Liver (tissue), 9 donors: Measurements from ENCODE around the gene RAB43. TPM values are rescaled to one million over a fixed set of nuclear protein-coding genes. Genes with fewer than 3 reads are reported as not detected.
"Not testable (repeated sequence)": the region's sequence is repeated elsewhere in the genome, so short reads cannot be mapped to it uniquely, and the experiment has no call there.

ENCODE experiments used
- DNase-seq: peaks from one replicate; pipeline ENCODE4 v3.0.0-alpha.2; 2017; ENCODE audit warnings: low spot score
- H3K27ac ChIP-seq, 2 donors: one replicate each; pipeline ENCODE4 v1.7.0; 2013; ENCODE audit warnings: inconsistent platforms in 2 of 2, low read length in 2 of 2, control low read depth in 1 of 2, low read depth in 1 of 2, mild to moderate bottlenecking in 1 of 2
- H3K27me3 ChIP-seq, 4 donors: one replicate each; pipeline versions ENCODE4 v1.6.1 to v1.7.0; 2013; ENCODE audit warnings: low read length in 3 of 4, inconsistent platforms in 1 of 4, mild to moderate bottlenecking in 1 of 4, moderate library complexity in 1 of 4; ENCODE audit not compliant: control insufficient read depth in 4 of 4, insufficient read depth in 4 of 4
- H3K36me3 ChIP-seq, 4 donors: one replicate each; pipeline versions ENCODE4 v1.6.1 to v1.7.0; 2013; ENCODE audit warnings: low read length in 3 of 4, mild to moderate bottlenecking in 3 of 4, low read depth in 1 of 4, moderate library complexity in 1 of 4; ENCODE audit not compliant: control insufficient read depth in 4 of 4, insufficient read depth in 3 of 4
- H3K4me1 ChIP-seq, 4 donors: one replicate each; pipeline versions ENCODE4 v1.6.1 to v1.7.0; 2013; ENCODE audit warnings: low read length in 3 of 4, mild to moderate bottlenecking in 3 of 4, moderate library complexity in 1 of 4; ENCODE audit not compliant: control insufficient read depth in 4 of 4, insufficient read depth in 4 of 4
- H3K4me3 ChIP-seq, 3 donors: one replicate each; pipeline versions ENCODE4 v1.6.1 to v1.7.0; 2013; ENCODE audit warnings: low read length in 3 of 3, control low read depth in 1 of 3, low read depth in 1 of 3, mild to moderate bottlenecking in 1 of 3
- H3K9ac ChIP-seq, 2 donors: one replicate each; pipeline ENCODE4 v1.7.0; 2013; ENCODE audit warnings: low read length in 2 of 2, mild to moderate bottlenecking in 2 of 2, moderate library complexity in 2 of 2, control low read depth in 1 of 2, low read depth in 1 of 2
- H3K9me3 ChIP-seq, 4 donors: one replicate each; pipeline versions ENCODE4 v1.6.1 to v1.7.0; 2013; ENCODE audit warnings: low read length in 3 of 4; ENCODE audit not compliant: control insufficient read depth in 4 of 4
- EGR1 ChIP-seq, 2 donors: IDR thresholded peaks; 2 replicates each; pipeline ENCODE4 v1.6.1; 2016 to 2018; ENCODE audit warnings: antibody characterized with exemption in 2 of 2, low read depth in 2 of 2
- FOXA1 ChIP-seq: IDR thresholded peaks from 2 replicates; pipeline ENCODE4 v1.6.1; 2016; ENCODE audit warnings: antibody characterized with exemption
- HNF4A ChIP-seq, 2 donors: conservative IDR thresholded peaks; 2 replicates each; pipeline ENCODE4 v1.6.1; 2016; ENCODE audit warnings: antibody characterized with exemption in 2 of 2, mild to moderate bottlenecking in 2 of 2
- HNF4G ChIP-seq: IDR thresholded peaks from 2 replicates; pipeline ENCODE4 v1.6.1; 2016; ENCODE audit warnings: antibody characterized with exemption
- JUND ChIP-seq, 2 donors: IDR thresholded peaks; 2 replicates each; pipeline ENCODE4 v1.6.1; 2016; ENCODE audit warnings: antibody characterized with exemption in 2 of 2
- NR2F2 ChIP-seq: IDR thresholded peaks from 2 replicates; pipeline ENCODE4 v1.6.1; 2016; ENCODE audit warnings: antibody characterized with exemption
- RAD21 ChIP-seq, 2 donors: IDR thresholded peaks; 2 replicates each; pipeline ENCODE4 v1.6.1; 2016; ENCODE audit warnings: antibody characterized with exemption in 2 of 2, mild to moderate bottlenecking in 2 of 2
- REST ChIP-seq: IDR thresholded peaks from 2 replicates; pipeline ENCODE4 v1.6.1; 2016; ENCODE audit warnings: antibody characterized with exemption, mild to moderate bottlenecking
- RXRA ChIP-seq, 2 donors: IDR thresholded peaks; 2 replicates each; pipeline ENCODE4 v1.6.1; 2017 to 2018; ENCODE audit warnings: antibody characterized with exemption in 2 of 2, mild to moderate bottlenecking in 1 of 2
- SP1 ChIP-seq: IDR thresholded peaks from 2 replicates; pipeline ENCODE4 v1.6.1; 2018; ENCODE audit warnings: antibody characterized with exemption, mild to moderate bottlenecking
- YY1 ChIP-seq: IDR thresholded peaks from 2 replicates; pipeline ENCODE4 v1.6.1; 2016; ENCODE audit warnings: antibody characterized with exemption, mild to moderate bottlenecking
- ZBTB33 ChIP-seq: IDR thresholded peaks from 2 replicates; pipeline ENCODE4 v1.6.1; 2016; ENCODE audit warnings: antibody characterized with exemption
- WGBS: extraction: QIAGEN DNeasy Blood & Tissue Kit; methylation state at CpG from one replicate; pipeline ENCODE4 v1.1.7; 2013; 5-methylcytosine and 5-hydroxymethylcytosine counted together
- polyA plus RNA-seq, 2 donors: library from polyadenylated mRNA; stranded (reverse) in 1 of 2; unstranded in 1 of 2; fragments of 200-250 nt in 1 of 2; fragments of >200 nt in 1 of 2; fragmentation: Nextera tagmentation in 1 of 2; extraction: Ambion mirVana in 1 of 2; gene quantifications; one replicate each; pipeline versions ENCODE4 v1.2.1 to v1.2.3, GENCODE V29; 2013 to 2015
- total RNA-seq, 2 donors: library from RNA; depleted of rRNA; stranded (reverse); fragments of >200 nt; gene quantifications; one replicate each; pipeline ENCODE4 v1.2.3, GENCODE V29; 2014
- donor health status: healthy.
- donor health status: healthy.
- donor health status: healthy.
- donor health status: healthy.
- donor health status: healthy.

RAB43 gene
- total and polyA plus RNA-seq, 4 donors = 13.4 to 58.1 (median 26.5) TPM

- peaks cover 12 to 70% (median 59%) of the 10 kb centered on the region in 4 donors for H3K4me1 ChIP-seq
- not testable (repeated sequence) for H3K9me3 ChIP-seq, DNase-seq, H3K4me3 ChIP-seq, H3K27me3 ChIP-seq, H3K27ac ChIP-seq, H3K9ac ChIP-seq
- peaks cover 0 to 21% (median 13%) of the 10 kb centered on the region in 4 donors for H3K36me3 ChIP-seq
- 95% methylated on average over 10 of the region's 10 CpGs for WGBS
Observed at GRCh38 chr3:129111076-129111780, 10.4 kb downstream of the RAB43 start.

DNA sequence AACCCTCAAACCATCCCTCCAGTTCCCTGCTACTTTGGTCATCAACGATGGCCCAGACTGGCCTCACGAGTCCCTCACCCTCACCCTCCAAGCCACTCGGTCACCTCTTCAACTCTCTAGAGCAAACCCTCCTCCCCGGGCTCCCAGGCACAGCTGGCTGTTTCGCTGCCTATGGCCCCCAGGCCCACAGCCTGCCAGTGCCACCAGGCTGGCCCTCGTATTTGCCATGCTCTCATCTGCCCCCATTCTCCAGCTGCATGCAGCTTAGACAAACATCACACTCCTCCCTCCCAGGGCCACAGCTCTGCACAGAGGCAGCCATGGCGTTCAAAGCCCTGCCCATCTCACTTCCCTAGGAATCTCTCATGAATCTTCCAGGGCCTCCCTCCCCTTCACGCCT is 13.8 kb downstream of the RAB43 start:
- H3K36me3 ChIP-seq = peaks cover 0 to 18% (median 9%) of the 10 kb centered on the region in 4 donors
- TF ChIP-seq ZBTB33 (no peak), NR2F2 (no peak), SP1 (no peak), RXRA (IDR thresholded peaks at IDR 0.05) (no peak), HNF4A (conservative IDR thresholded peaks at IDR 0.05) (no peak), REST (no peak), FOXA1 (no peak), YY1 (no peak), JUND (IDR thresholded peaks at IDR 0.05) (no peak), EGR1 (IDR thresholded peaks at IDR 0.05; ENCODE audit: low read depth in 2 of 2) (no peak), HNF4G (no peak)
- H3K27me3 ChIP-seq = no peaks in the 10 kb centered on the region
- no peak overlapping the region for H3K4me3 ChIP-seq
- peaks cover 10 to 61% (median 53%) of the 10 kb centered on the region in 4 donors for H3K4me1 ChIP-seq
- DNase-seq = no peak
- WGBS = 88% methylated on average over 8 of the region's 8 CpGs
- H3K9me3 ChIP-seq = no peaks in the 10 kb centered on the region
- H3K9ac ChIP-seq = no peak overlapping the region
- no peak overlapping the region for H3K27ac ChIP-seq

- Histone ChIP-seq H3K36me3 (peaks cover 0 to 14% (median 9%) of the 10 kb centered on the region in 4 donors), H3K9ac (peak overlapping the region in 1 of 2 donors; percentile 20), H3K4me3 (no peak overlapping the region), H3K4me1 (peaks cover 7 to 55% (median 47%) of the 10 kb centered on the region in 4 donors), H3K27ac (no peak overlapping the region), H3K27me3 (no peaks in the 10 kb centered on the region), H3K9me3 (no peaks in the 10 kb centered on the region)
- no peak for DNase-seq
- TF ChIP-seq NR2F2 = no peak
- TF ChIP-seq RAD21 (IDR thresholded peaks at IDR 0.05) = peak in 1 of 2 donors; percentile 7
- WGBS = 66% methylated on average over 19 of the region's 19 CpGs
Observed at GRCh38 chr3:129106866-129107565, 14.6 kb downstream of the RAB43 start.
